ENCODE results near the gene SCD5.

- TF ChIP-seq CTCF (IDR thresholded peaks at IDR 0.05; ENCODE audit: insufficient read depth, low read length) (no peak), GABPA (IDR thresholded peaks at IDR 0.05; ENCODE audit: low read depth) (no peak), REST (IDR thresholded peaks at IDR 0.05; ENCODE audit: insufficient replicate concordance, low read depth) (no peak), POLR2AphosphoS5 (IDR thresholded peaks at IDR 0.05; ENCODE audit: low read depth) (no peak), SPI1 (IDR thresholded peaks at IDR 0.05; ENCODE audit: borderline replicate concordance, low read depth) (no peak)
Observed at GRCh38 chr4:82588771-82589270, 209.8 kb downstream of the SCD5 start.

Data from HL-60 (cell line).